Neural cell (in vitro differentiated cells): Measurements from ENCODE around the gene CREB1. TPM values are rescaled to one million over a fixed set of nuclear protein-coding genes. Genes with fewer than 3 reads are reported as not detected.

Experiments
- H2AFZ ChIP-seq: fragments of 200-600, 300-800 bp; sonication (generic), shearing (Covaris generic); 2 replicates; pipeline ENCODE4 v1.6.0; 2014; ENCODE audit warnings: low read depth, mild to moderate bottlenecking, antibody characterized with exemption, low read length, moderate library complexity
- H3F3A ChIP-seq: fragments of 200-600 bp; shearing (Covaris generic); 2 replicates; pipeline ENCODE4 v1.6.1; 2016; ENCODE audit warnings: mild to moderate bottlenecking, moderate library complexity, mixed read lengths, antibody characterized with exemption, low read length; ENCODE audit not compliant: insufficient read depth, poor library complexity, severe bottlenecking
- H3K27ac ChIP-seq: fragments of 200-600, 300-800 bp; sonication (generic), shearing (Covaris generic); 2 replicates; pipeline ENCODE4 v1.5.1; 2014; ENCODE audit warnings: mild to moderate bottlenecking, low read length, moderate library complexity
- H3K27me3 ChIP-seq: fragments of 300-800, 200-600 bp; sonication (generic), shearing (Covaris generic); 2 replicates; pipeline ENCODE4 v1.6.0; 2014; ENCODE audit warnings: mild to moderate bottlenecking, low read depth, low read length, moderate library complexity; ENCODE audit not compliant: insufficient read depth
- H3K36me3 ChIP-seq: fragments of 300-800, 200-600 bp; sonication (generic), shearing (Covaris generic); 2 replicates; pipeline ENCODE4 v1.5.1; 2014; ENCODE audit warnings: mild to moderate bottlenecking, antibody characterized with exemption, low read length, moderate library complexity; ENCODE audit not compliant: insufficient read depth
- H3K4me2 ChIP-seq: fragments of 300-800, 200-600 bp; sonication (generic), shearing (Covaris generic); 2 replicates; pipeline ENCODE4 v1.6.0; 2014; ENCODE audit warnings: mild to moderate bottlenecking, low read length
- H3K4me3 ChIP-seq: fragments of 300-800, 200-600 bp; sonication (generic), shearing (Covaris generic); 2 replicates; pipeline ENCODE4 v1.5.1; 2014; ENCODE audit warnings: mild to moderate bottlenecking, low read length, moderate library complexity
- H3K79me2 ChIP-seq: fragments of 200-600 bp; shearing (Covaris generic); replicated peaks from 2 replicates; pipeline ENCODE4 v1.6.0; 2014; ENCODE audit warnings: mild to moderate bottlenecking, low read length, moderate library complexity; ENCODE audit not compliant: insufficient read depth
- H3K9ac ChIP-seq: fragments of 300-800, 200-600 bp; sonication (generic), shearing (Covaris generic); 2 replicates; pipeline ENCODE4 v1.6.1; 2016; ENCODE audit warnings: mild to moderate bottlenecking, low read length, mixed read lengths
- H3K9me2 ChIP-seq: fragments of 200-600 bp; shearing (Covaris generic); 2 replicates; pipeline ENCODE4 v1.6.1; 2016; ENCODE audit warnings: mild to moderate bottlenecking, low read length, mixed read lengths; ENCODE audit not compliant: insufficient read depth
- H3K9me3 ChIP-seq: fragments of 200-600, 300-800 bp; sonication (generic), shearing (Covaris generic); 2 replicates; pipeline ENCODE4 v1.6.1; 2016; ENCODE audit warnings: mild to moderate bottlenecking, mixed run types, low read length, moderate library complexity, mixed read lengths
- H4K20me1 ChIP-seq: fragments of 200-600 bp; shearing (Covaris generic); 2 replicates; pipeline ENCODE4 v1.6.1; 2016; ENCODE audit warnings: mild to moderate bottlenecking, mixed run types; ENCODE audit not compliant: insufficient read depth
- CTCF ChIP-seq: fragments of 450-650 bp; IDR thresholded peaks from 2 replicates; pipeline ENCODE4 v1.5.1; 2014; ENCODE audit warnings: antibody characterized with exemption, mild to moderate bottlenecking, moderate library complexity; ENCODE audit not compliant: poor library complexity, severe bottlenecking
- EP300 ChIP-seq: fragments of 450-650 bp; conservative IDR thresholded peaks from 2 replicates; pipeline ENCODE4 v1.6.1; 2014; ENCODE audit warnings: antibody characterized with exemption, mild to moderate bottlenecking, moderate library complexity; ENCODE audit not compliant: poor library complexity, severe bottlenecking
- EZH2 ChIP-seq: fragments of 200-600, 300-800 bp; shearing (Covaris generic), sonication (generic); IDR thresholded peaks from 2 replicates; pipeline ENCODE4 v1.6.1; 2014; ENCODE audit warnings: antibody characterized with exemption, low read length, borderline replicate concordance, mild to moderate bottlenecking; ENCODE audit not compliant: insufficient read depth, poor library complexity, severe bottlenecking
- MXI1 ChIP-seq: fragments of 450-650 bp; conservative IDR thresholded peaks from 2 replicates; pipeline ENCODE4 v1.6.1; 2014; ENCODE audit warnings: antibody characterized with exemption, mild to moderate bottlenecking; ENCODE audit not compliant: poor library complexity, severe bottlenecking
- POLR2AphosphoS5 ChIP-seq: IDR thresholded peaks from 2 replicates; pipeline ENCODE4 v1.6.1; 2012
- RAD21 ChIP-seq: fragments of 450-650 bp; conservative IDR thresholded peaks from 2 replicates; pipeline ENCODE4 v1.6.1; 2014; ENCODE audit warnings: antibody characterized with exemption, mild to moderate bottlenecking, moderate library complexity
- REST ChIP-seq: IDR thresholded peaks from 2 replicates; pipeline ENCODE4 v1.6.1; 2012; ENCODE audit warnings: borderline replicate concordance
- SMC3 ChIP-seq: fragments of 450-650 bp; conservative IDR thresholded peaks from 2 replicates; pipeline ENCODE4 v1.6.1; 2014; ENCODE audit warnings: antibody characterized with exemption, mild to moderate bottlenecking, moderate library complexity; ENCODE audit not compliant: poor library complexity
- TAF1 ChIP-seq: IDR thresholded peaks from 2 replicates; pipeline ENCODE4 v1.6.1; 2012; ENCODE audit warnings: low read depth
- polyA plus RNA-seq: library from polyadenylated mRNA; depleted of rRNA; stranded (reverse); fragments of >200 nt; gene quantifications from 2 replicates; pipeline ENCODE4 v1.2.3, GENCODE V29; 2014

The CREB1 gene
- polyA plus RNA-seq, 1 donor from 2014 or later = 38.7 TPM

DNA sequence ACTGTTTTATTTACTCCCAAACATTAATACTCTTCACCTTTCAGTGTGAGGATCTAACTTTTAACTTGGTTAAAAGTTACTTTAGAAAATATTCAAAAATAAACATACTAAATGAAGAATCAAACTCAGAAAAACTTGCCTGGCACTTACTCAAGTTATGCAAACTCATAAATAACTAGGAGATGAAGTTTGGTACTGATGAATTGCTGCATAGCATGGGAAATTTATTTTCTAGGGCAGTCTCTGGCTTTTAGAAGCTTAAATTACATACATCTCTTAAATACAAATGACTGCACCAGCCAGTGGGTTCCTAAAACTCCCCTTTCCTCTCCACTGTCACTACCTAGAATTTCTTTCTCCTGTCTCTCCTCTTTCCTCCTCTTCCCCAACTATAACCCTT is 46.7 kb upstream of the CREB1 start:
- Histone ChIP-seq H3K4me3 (no peak overlapping the region), H3K36me3 (no peaks in the 10 kb centered on the region), H3K27me3 (no peaks in the 10 kb centered on the region), H3K4me2 (no peak overlapping the region), H3K9me2 (no peaks in the 10 kb centered on the region), H3K79me2 (no peaks in the 10 kb centered on the region), H3K9ac (no peak overlapping the region), H2AFZ (no peak overlapping the region), H3K9me3 (no peaks in the 10 kb centered on the region), H3F3A (no peaks in the 10 kb centered on the region), H4K20me1 (no peaks in the 10 kb centered on the region), H3K27ac (no peak overlapping the region)
- no peak for TF ChIP-seq CTCF
- no peak for TF ChIP-seq TAF1
- TF ChIP-seq REST = no peak
- no peak for TF ChIP-seq EP300
- TF ChIP-seq POLR2AphosphoS5 = no peak
- TF ChIP-seq SMC3 = no peak
- TF ChIP-seq RAD21 = no peak
- TF ChIP-seq EZH2 = no peak
- TF ChIP-seq MXI1 = no peak

GRCh38 chr2:207483477-207483876 is 46.3 kb upstream of the CREB1 start:
- Histone ChIP-seq H4K20me1 (no peaks in the 10 kb centered on the region), H3F3A (no peaks in the 10 kb centered on the region), H3K9me3 (no peaks in the 10 kb centered on the region), H3K79me2 (no peaks in the 10 kb centered on the region), H3K36me3 (no peaks in the 10 kb centered on the region), H3K4me2 (no peak overlapping the region), H3K27ac (no peak overlapping the region), H3K9ac (no peak overlapping the region), H2AFZ (no peak overlapping the region), H3K27me3 (no peaks in the 10 kb centered on the region), H3K4me3 (no peak overlapping the region), H3K9me2 (no peaks in the 10 kb centered on the region)
- TF ChIP-seq EP300 (no peak), TAF1 (no peak), EZH2 (no peak), RAD21 (no peak)
